Loucy (cell line): Measurements from ENCODE around the gene FAM120C.

Source experiments
- CTCF ChIP-seq: fragments of 200-600 bp; sonication (generic); conservative IDR thresholded peaks from 2 replicates; pipeline ENCODE4 v1.5.1; 2014; ENCODE audit warnings: mild to moderate bottlenecking, antibody characterized with exemption, low read length
- EZH2phosphoT487 ChIP-seq: fragments of 200-600 bp; IDR thresholded peaks from 2 replicates; pipeline ENCODE4 v1.6.1; 2018; ENCODE audit warnings: antibody characterized with exemption, mild to moderate bottlenecking, moderate library complexity, borderline replicate concordance

GRCh38 chrX:54208531-54208930, 25.5 kb upstream of the FAM120C start:
- TF ChIP-seq EZH2phosphoT487 (no peak), CTCF (no peak)
